ENCODE data around the gene AKT3.

- TF ChIP-seq CTCF (IDR thresholded peaks at IDR 0.05 in 4 of 5, conservative IDR thresholded peaks at IDR 0.05 in 1 of 5) (no peak), POLR2A (IDR thresholded peaks at IDR 0.05) (no peak)
These were observed 95.7 kb downstream of the AKT3 start for GRCh38 chr1:243754348-243754747.

Data from gastrocnemius medialis (tissue), 4 donors.